HEK293 (cell line): ENCODE measurements around the gene ASIC3.

ENCODE experiments used
- CTCF ChIA-PET: fragments of 350-600 bp; formaldehyde crosslinking; extraction: SDS; loops from one replicate; lab custom pipeline; 2021; ENCODE audit warnings: antibody characterized with exemption; lab: Yijun Ruan, JAX
- POLR2A ChIA-PET: fragments of 300-600 bp; formaldehyde crosslinking; extraction: SDS; loops from one replicate; lab custom pipeline; 2020; ENCODE audit warnings: antibody characterized with exemption, inconsistent platforms; lab: Yijun Ruan, JAX
- H3K27ac ChIP-seq: fragments of 200-500 bp; sonication (Bioruptor generic); 2 replicates; pipeline ENCODE4 v1.5.1; 2014; ENCODE audit warnings: low read depth, low read length, control low read depth, inconsistent platforms; ENCODE audit errors: extremely low read depth
- H3K36me3 ChIP-seq, 2 experiments: fragments of 200-500 bp in 1 of 2; sonication (Bioruptor generic) in 1 of 2; 1 replicate in 1 of 2; 2 replicates in 1 of 2; pipeline ENCODE4 v1.5.1; 2014 to 2017; ENCODE audit warnings: inconsistent platforms in 2 of 2, low read length in 2 of 2; ENCODE audit not compliant: control insufficient read depth in 2 of 2, insufficient read depth in 1 of 2
- H3K4me1 ChIP-seq: fragments of 200-500 bp; sonication (Bioruptor generic); 2 replicates; pipeline ENCODE4 v1.5.1; 2014; ENCODE audit warnings: mild to moderate bottlenecking, low read length, inconsistent platforms; ENCODE audit not compliant: control insufficient read depth, insufficient read depth
- H3K4me3 ChIP-seq: 2 replicates; pipeline ENCODE4 v1.5.1; 2011; ENCODE audit warnings: low read depth, mild to moderate bottlenecking, control low read depth, low read length, moderate library complexity
- H3K9me3 ChIP-seq: fragments of 200-500 bp; sonication (Bioruptor generic); 2 replicates; pipeline ENCODE4 v1.5.1; 2014; ENCODE audit warnings: low read depth, low read length, inconsistent platforms; ENCODE audit not compliant: control insufficient read depth, insufficient read depth
- HOXC10 ChIP-seq: sonication (generic); formaldehyde crosslinking; IDR thresholded peaks from 2 replicates; pipeline ENCODE4 v1.8.1; 2023; ENCODE audit warnings: mild to moderate bottlenecking, missing genetic modification reagents
- IKZF3 ChIP-seq: fragments of 450-650 bp; IDR thresholded peaks from 2 replicates; pipeline ENCODE4 v1.5.0; 2018; ENCODE audit warnings: missing biosample characterization, mild to moderate bottlenecking, missing genetic modification characterization, moderate library complexity
- OSR2 ChIP-seq: fragments of 450-650 bp; formaldehyde crosslinking; IDR thresholded peaks from 2 replicates; pipeline ENCODE4 v1.5.1; 2016; ENCODE audit warnings: missing biosample characterization, missing genetic modification characterization
- TRIM28 ChIP-seq: IDR thresholded peaks from 2 replicates; pipeline ENCODE4 v1.6.1; 2011; ENCODE audit warnings: low read length, control low read depth, borderline replicate concordance
- ZBTB8A ChIP-seq: fragments of 450-650 bp; formaldehyde crosslinking; IDR thresholded peaks from 2 replicates; pipeline ENCODE4 v1.5.1; 2016; ENCODE audit warnings: missing biosample characterization, missing genetic modification characterization
- ZNF121 ChIP-seq: fragments of 450-650 bp; formaldehyde crosslinking; IDR thresholded peaks from 2 replicates; pipeline ENCODE4 v1.5.1; 2016; ENCODE audit warnings: missing biosample characterization, missing genetic modification characterization
- ZNF133 ChIP-seq: fragments of 450-650 bp; formaldehyde crosslinking; IDR thresholded peaks from 2 replicates; pipeline ENCODE4 v1.5.1; 2016; ENCODE audit warnings: missing biosample characterization, missing genetic modification characterization
- ZNF354C ChIP-seq: fragments of 450-650 bp; formaldehyde crosslinking; IDR thresholded peaks from 2 replicates; pipeline ENCODE4 v1.5.1; 2016; ENCODE audit warnings: missing biosample characterization, missing genetic modification characterization, low read depth, borderline replicate concordance
- ZNF37A ChIP-seq: fragments of 450-650 bp; IDR thresholded peaks from 2 replicates; pipeline ENCODE4 v1.5.1; 2018; ENCODE audit warnings: missing biosample characterization, missing genetic modification characterization
- ZNF514 ChIP-seq: fragments of 450-650 bp; formaldehyde crosslinking; IDR thresholded peaks from 2 replicates; pipeline ENCODE4 v1.5.1; 2016; ENCODE audit warnings: missing biosample characterization, missing genetic modification characterization
- ZNF830 ChIP-seq: fragments of 450-650 bp; IDR thresholded peaks from 2 replicates; pipeline ENCODE4 v1.5.0; 2018; ENCODE audit warnings: missing biosample characterization, missing genetic modification characterization, low read depth, mild to moderate bottlenecking, moderate library complexity
- TF ChIP-seq, protein P1 (sequence below): fragments of 450-650 bp; formaldehyde crosslinking; IDR thresholded peaks from 2 replicates; pipeline ENCODE4 v1.5.0; 2017; ENCODE audit warnings: missing biosample characterization, missing genetic modification characterization, borderline replicate concordance
- TF ChIP-seq, protein P2 (sequence below): fragments of 450-650 bp; IDR thresholded peaks from 2 replicates; pipeline ENCODE4 v1.5.1; 2018; ENCODE audit warnings: missing biosample characterization, mild to moderate bottlenecking, missing genetic modification characterization
- TF ChIP-seq, protein P3 (sequence below): fragments of 450-650 bp; formaldehyde crosslinking; IDR thresholded peaks from 2 replicates; pipeline ENCODE4 v1.5.1; 2016; ENCODE audit warnings: missing biosample characterization, missing genetic modification characterization, low read depth

The ASIC3 gene

DNA sequence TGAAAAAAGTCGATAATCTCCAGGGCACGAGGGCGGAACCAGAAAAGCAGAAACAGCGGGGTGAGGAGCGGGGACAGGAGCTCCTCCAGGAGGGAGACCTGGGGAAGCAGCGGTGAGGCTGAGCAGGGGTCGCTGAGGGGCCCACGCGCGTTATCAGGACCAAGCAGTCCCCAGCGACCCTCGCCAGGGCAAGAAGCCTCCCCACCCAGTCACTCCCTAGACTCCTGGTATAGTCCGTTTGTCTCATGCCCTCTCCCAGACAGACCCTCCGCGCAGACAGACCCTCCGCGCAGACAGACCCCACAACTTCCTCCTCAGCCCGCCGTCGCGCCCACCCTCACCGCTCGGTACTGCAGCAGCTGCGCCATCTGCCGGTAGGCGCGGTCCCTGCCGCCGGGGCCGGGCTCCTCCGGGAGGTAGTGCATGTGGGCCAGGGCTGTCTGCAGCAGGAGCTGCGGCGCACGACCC, 30.3 kb upstream of the ASIC3 start (continued):
- TF ChIP-seq, protein P1, sequence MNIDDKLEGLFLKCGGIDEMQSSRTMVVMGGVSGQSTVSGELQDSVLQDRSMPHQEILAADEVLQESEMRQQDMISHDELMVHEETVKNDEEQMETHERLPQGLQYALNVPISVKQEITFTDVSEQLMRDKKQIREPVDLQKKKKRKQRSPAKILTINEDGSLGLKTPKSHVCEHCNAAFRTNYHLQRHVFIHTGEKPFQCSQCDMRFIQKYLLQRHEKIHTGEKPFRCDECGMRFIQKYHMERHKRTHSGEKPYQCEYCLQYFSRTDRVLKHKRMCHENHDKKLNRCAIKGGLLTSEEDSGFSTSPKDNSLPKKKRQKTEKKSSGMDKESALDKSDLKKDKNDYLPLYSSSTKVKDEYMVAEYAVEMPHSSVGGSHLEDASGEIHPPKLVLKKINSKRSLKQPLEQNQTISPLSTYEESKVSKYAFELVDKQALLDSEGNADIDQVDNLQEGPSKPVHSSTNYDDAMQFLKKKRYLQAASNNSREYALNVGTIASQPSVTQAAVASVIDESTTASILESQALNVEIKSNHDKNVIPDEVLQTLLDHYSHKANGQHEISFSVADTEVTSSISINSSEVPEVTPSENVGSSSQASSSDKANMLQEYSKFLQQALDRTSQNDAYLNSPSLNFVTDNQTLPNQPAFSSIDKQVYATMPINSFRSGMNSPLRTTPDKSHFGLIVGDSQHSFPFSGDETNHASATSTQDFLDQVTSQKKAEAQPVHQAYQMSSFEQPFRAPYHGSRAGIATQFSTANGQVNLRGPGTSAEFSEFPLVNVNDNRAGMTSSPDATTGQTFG (tag by site-specific recombination), result no peak

DNA sequence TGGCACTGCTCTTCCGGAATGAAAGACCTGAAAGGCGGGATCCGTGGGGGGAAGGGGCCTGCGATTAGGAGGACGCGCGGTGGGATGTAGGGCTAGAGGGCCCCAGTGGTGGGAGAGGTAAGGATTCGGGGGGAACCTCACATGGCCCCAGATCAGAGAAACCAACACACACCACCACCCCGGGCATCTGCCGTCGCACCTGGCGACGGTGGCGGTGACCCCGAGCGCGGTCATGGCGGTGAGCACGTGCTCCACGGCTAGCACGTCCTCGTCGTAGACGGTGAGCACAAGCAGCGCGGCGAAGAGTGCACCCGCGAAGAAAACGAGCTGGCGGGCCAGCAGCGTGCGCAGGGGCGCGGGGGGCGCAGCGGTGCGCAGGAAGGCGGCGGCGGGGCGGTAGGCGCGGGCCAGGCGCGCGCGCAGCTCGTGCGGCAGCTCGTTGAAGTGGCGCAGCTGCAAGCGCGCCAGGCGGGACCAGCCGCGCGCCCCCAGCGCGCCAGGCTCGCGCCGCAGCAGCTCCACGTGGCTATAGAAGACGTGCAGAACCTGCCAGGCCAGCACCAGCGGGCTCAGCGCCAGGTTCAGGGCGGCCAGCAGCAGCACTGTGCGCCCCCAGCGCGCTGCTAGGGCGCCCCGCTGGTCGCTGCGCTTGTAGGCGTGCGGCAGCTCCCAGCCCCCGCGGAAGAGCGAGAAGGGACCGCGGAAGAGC, 29.8 kb upstream of the ASIC3 start:
- no peak overlapping the region; the same call in 1 of the 2 replicates for H3K27ac ChIP-seq
- TF ChIP-seq, protein P2, sequence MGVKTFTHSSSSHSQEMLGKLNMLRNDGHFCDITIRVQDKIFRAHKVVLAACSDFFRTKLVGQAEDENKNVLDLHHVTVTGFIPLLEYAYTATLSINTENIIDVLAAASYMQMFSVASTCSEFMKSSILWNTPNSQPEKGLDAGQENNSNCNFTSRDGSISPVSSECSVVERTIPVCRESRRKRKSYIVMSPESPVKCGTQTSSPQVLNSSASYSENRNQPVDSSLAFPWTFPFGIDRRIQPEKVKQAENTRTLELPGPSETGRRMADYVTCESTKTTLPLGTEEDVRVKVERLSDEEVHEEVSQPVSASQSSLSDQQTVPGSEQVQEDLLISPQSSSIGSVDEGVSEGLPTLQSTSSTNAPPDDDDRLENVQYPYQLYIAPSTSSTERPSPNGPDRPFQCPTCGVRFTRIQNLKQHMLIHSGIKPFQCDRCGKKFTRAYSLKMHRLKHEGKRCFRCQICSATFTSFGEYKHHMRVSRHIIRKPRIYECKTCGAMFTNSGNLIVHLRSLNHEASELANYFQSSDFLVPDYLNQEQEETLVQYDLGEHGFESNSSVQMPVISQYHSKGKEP, result 0 out of 2 replicates have a peak, but pooled peaks have one; percentile 25
- TF ChIP-seq TRIM28, result no peak; the same call in 1 of the 2 replicates
- no peaks in the 10 kb centered on the region for H3K9me3 ChIP-seq
- CTCF ChIA-PET, result interaction anchor here (0.6 to 3.1 kb wide), 48 partner anchors 8 to 1056 kb away, joined by 3 to 29 read pairs (median 4); partner anchors contain the start of genes ABCB8 and NOS3
- no peaks in the 10 kb centered on the region for H3K36me3 ChIP-seq
- no peak overlapping the region for H3K4me3 ChIP-seq
- H3K4me1 ChIP-seq, result no peaks in the 10 kb centered on the region
- POLR2A ChIA-PET, result interaction anchor here (1.3 to 1.7 kb wide), 2 partner anchors 10 to 95 kb away, joined by 3 to 8 read pairs; partner anchors contain the start of gene ABCB8

DNA sequence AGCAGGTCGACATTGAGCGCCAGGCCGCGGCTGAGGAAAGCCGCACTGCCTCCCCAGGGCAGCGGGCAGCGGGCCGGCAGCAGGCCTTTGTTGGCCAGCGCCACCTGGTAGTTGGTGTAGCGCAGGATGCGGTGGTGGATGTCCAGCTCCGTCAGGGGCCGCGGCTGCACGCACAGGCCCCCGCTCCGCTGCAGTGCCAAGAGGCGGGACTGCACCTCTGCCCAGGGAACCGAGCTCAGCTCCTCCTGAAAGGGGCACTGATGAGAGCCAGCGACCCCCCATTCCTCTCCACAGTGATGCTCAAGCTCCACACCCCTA, 29.2 kb upstream of the ASIC3 start:
- Histone ChIP-seq H3K4me3 (no peak overlapping the region), H3K27ac (no peak overlapping the region), H3K9me3 (no peaks in the 10 kb centered on the region), H3K36me3 (no peaks in the 10 kb centered on the region), H3K4me1 (no peaks in the 10 kb centered on the region)
- TF ChIP-seq ZBTB8A, result no peak
- TF ChIP-seq OSR2 (tag by site-specific recombination), result no peak
- TF ChIP-seq HOXC10 (CRISPR knock-in tag), result no peak
- TF ChIP-seq, protein P3, sequence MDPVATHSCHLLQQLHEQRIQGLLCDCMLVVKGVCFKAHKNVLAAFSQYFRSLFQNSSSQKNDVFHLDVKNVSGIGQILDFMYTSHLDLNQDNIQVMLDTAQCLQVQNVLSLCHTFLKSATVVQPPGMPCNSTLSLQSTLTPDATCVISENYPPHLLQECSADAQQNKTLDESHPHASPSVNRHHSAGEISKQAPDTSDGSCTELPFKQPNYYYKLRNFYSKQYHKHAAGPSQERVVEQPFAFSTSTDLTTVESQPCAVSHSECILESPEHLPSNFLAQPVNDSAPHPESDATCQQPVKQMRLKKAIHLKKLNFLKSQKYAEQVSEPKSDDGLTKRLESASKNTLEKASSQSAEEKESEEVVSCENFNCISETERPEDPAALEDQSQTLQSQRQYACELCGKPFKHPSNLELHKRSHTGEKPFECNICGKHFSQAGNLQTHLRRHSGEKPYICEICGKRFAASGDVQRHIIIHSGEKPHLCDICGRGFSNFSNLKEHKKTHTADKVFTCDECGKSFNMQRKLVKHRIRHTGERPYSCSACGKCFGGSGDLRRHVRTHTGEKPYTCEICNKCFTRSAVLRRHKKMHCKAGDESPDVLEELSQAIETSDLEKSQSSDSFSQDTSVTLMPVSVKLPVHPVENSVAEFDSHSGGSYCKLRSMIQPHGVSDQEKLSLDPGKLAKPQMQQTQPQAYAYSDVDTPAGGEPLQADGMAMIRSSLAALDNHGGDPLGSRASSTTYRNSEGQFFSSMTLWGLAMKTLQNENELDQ (tag by site-specific recombination), result no peak
- no peak for TF ChIP-seq ZNF830
- TF ChIP-seq ZNF121 (tag by site-specific recombination), result no peak
- no peak for TF ChIP-seq ZNF354C (tag by site-specific recombination)
- TF ChIP-seq IKZF3 (tag by site-specific recombination), result no peak
- no peak for TF ChIP-seq ZNF133 (tag by site-specific recombination)
- TF ChIP-seq ZNF514 (tag by site-specific recombination), result no peak
- TF ChIP-seq ZNF37A (tag by site-specific recombination), result no peak
- ChIA-PET POLR2A (interaction anchor here (0.5 to 1.7 kb wide), 3 partner anchors 9 to 94 kb away, joined by 3 to 8 read pairs (median 4); partner anchors contain the start of gene ABCB8), CTCF (interaction anchor here (0.6 to 3.1 kb wide), 32 partner anchors 7 to 647 kb away, joined by 3 to 29 read pairs (median 4); partner anchors contain the start of gene ABCB8)
